HAP-1 (cell line): ENCODE results near the gene FIGNL2.
"Not testable (repeated sequence)": the region's sequence is repeated elsewhere in the genome, so short reads cannot be mapped to it uniquely, and the experiment has no call there.

Source experiments
- DNase-seq, 2 experiments: peaks; one replicate each; pipeline ENCODE4 v3.0.0-alpha.2; 2016 to 2020; ENCODE audit warnings: low spot score in 2 of 2
- H3K27me3 ChIP-seq: fragments of 250-450 bp; sonication (Bioruptor Pico); 2 replicates; pipeline ENCODE4 v1.5.1; 2020; ENCODE audit warnings: low read depth, mild to moderate bottlenecking, moderate library complexity
- H3K36me3 ChIP-seq: fragments of 250-450 bp; sonication (Bioruptor Pico); replicated peaks from 2 replicates; pipeline ENCODE4 v1.5.1; 2020; ENCODE audit warnings: mild to moderate bottlenecking
- H3K4me1 ChIP-seq: fragments of 250-450 bp; sonication (Bioruptor Pico); 2 replicates; pipeline ENCODE4 v1.5.1; 2020; ENCODE audit warnings: mild to moderate bottlenecking
- H3K4me3 ChIP-seq: fragments of 250-450 bp; sonication (Bioruptor Pico); 2 replicates; pipeline ENCODE4 v1.5.1; 2020; ENCODE audit warnings: mild to moderate bottlenecking, moderate library complexity
- H3K9me3 ChIP-seq: fragments of 250-450 bp; sonication (Bioruptor Pico); 2 replicates; pipeline ENCODE4 v1.5.1; 2020; ENCODE audit warnings: mild to moderate bottlenecking, moderate library complexity
- in situ Hi-C: fragments of 300-500 bp; cut with MboI; formaldehyde crosslinking; loops from 3 replicates; pipeline ENCODE4 v1.14.3; 2020; ENCODE audit warnings: low sequenced_read_pairs, inconsistent platforms, mixed read lengths

FIGNL2 gene

DNA sequence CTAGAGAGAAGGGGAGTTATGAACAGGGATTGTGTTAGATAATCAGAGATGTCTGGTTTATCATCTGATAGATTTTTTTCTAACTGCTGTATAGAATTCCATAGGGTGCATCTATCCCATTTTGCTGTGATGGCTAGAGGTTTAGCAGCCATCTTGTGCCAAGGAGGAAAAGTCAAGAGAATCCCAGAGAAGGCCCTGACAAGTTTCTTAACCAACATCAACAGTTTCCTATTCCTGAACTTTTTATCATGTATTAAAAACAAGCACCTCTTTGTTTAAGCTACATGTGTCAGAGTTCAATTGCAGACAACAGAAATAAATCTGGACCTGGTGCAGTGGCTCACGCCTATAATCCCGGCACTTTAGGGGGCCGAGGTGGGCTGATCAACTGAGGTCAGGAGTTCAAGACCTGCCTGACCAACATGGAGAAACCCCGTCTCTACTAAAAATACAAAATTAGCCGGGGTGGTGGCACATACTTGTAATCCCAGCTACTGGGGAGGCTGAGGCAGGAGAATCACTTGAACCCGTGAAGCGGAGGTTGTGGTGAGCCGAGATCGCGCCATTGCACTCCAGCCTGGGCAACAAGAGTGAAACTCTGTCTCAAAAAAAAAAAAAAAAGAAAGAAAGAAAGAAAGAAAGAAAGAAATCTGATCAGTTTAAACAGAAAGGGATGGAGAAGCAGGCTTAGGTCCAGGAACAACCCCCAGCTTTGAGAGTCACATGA is 36.9 kb upstream of the FIGNL2 start:
- H3K27me3 ChIP-seq, in situ Hi-C loops, DNase-seq, H3K4me1 ChIP-seq, H3K9me3 ChIP-seq, H3K4me3 ChIP-seq, H3K36me3 ChIP-seq: not testable (repeated sequence)

DNA sequence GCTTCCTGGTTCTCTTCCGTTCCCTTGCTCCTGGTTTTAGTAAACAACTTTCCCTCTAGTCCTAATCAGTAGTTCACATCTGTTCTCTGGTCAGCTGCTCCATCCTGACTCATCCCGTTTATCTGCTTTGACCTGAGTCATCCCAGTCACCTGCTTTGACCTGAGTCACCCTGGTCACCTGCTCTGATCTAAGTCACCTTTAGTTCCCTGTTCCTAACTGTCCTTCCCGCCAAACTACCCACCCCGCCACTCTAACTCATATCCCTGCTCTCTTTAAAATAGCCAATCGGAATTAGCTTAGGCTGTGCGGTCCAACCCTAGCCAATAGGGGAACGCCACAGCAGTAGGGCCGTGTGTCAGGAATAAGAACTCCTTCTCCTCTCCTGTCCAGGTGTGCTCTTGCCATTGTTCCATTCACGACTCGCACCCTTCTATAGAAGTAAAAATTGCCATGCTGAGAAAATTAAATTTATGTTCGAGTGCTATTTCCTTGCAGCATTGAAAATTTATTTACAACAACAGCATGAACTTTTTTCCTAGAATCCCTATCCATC is 36.2 kb upstream of the FIGNL2 start:
- in situ Hi-C loops, result no loop called here
- peaks cover 5% of the 10 kb centered on the region for H3K9me3 ChIP-seq
- H3K4me3 ChIP-seq, result no peak overlapping the region
- H3K4me1 ChIP-seq, result no peaks in the 10 kb centered on the region
- peaks cover 2% of the 10 kb centered on the region; the same call in 1 of the 2 replicates for H3K27me3 ChIP-seq
- H3K36me3 ChIP-seq, result no peaks in the 10 kb centered on the region
- no peak for DNase-seq

DNA sequence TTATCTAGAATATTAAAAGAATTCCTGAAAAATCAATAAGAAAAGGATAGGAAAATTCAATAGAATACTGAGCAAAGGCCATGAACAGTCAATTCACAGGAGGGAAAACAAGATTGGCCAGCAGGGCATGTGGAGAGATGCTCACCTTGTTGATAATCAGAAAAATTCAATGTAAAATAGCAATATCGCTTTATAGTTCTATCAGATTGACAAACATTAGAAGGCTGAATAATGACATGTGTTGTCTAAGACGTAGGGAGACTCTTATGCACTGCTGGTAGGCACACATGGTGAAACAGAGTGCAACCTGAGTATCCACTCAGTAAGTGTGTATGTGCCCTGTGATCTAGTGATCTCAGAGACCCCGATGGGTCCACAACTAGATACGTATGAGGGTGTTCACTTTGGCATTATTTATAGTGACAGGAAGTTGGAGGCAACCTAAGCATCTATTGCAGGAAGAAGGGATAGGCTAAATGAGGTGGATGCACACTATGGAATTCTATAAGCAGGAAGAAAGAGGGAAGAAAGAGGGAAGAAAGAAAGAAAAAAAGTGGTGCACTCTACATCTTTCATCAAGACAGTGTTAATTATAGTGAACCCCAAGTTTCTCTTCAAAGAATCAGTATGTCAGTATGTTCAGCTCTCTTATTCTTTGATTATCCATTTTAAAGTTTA is 35.6 kb upstream of the FIGNL2 start:
- peaks cover 2% of the 10 kb centered on the region; the same call in 1 of the 2 replicates for H3K27me3 ChIP-seq
- H3K4me1 ChIP-seq, result no peaks in the 10 kb centered on the region
- in situ Hi-C loops, result no loop called here
- H3K4me3 ChIP-seq, result no peak overlapping the region
- DNase-seq, result no peak
- H3K9me3 ChIP-seq, result peaks cover 5% of the 10 kb centered on the region
- no peaks in the 10 kb centered on the region for H3K36me3 ChIP-seq

DNA sequence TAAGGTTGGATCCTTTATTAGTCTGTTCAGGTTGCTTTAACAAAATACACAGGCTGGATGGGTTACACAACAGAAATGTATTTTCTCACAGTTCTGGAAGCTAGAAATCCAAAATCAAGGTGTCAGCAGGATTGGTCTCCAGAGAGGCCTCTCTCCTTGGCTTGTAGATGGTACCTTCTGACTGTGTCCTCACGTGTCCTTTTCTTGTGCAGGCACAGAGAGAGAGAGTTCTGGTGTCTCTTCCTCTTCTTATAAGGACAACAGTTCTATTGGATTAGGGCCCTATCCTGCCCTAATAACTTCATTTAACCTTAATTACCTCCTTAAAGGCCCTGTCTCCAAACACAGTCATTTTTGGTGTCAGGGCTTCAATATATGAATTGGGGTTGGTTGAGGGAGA is 34.8 kb upstream of the FIGNL2 start:
- DNase-seq, result no peak
- Histone ChIP-seq H3K9me3 (peaks cover 5% of the 10 kb centered on the region), H3K36me3 (no peaks in the 10 kb centered on the region), H3K27me3 (peaks cover 2% of the 10 kb centered on the region; the same call in 1 of the 2 replicates), H3K4me1 (no peaks in the 10 kb centered on the region), H3K4me3 (no peak overlapping the region)
- in situ Hi-C loops, result no loop called here

DNA sequence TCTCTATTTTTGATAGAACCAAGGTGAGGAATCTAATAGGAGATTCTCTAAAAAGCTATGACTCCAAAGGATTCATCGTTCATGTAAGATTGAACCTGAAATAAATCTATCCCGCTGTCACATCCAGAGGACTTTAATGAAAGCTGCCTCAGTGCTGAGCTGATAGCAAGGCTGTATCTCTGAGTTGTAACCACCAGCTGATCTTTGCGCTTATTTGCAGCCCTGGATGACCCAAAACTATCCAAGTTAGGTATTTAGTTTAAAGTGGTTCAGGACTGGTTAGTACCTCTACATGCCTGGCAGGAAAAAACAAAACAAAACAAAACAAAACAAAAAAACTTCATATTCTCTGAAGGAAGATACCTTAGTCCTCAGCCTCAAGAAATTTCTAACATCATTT is 30.6 kb upstream of the FIGNL2 start:
- peaks cover 2% of the 10 kb centered on the region; the same call in 1 of the 2 replicates for H3K27me3 ChIP-seq
- no peak for DNase-seq
- H3K4me3 ChIP-seq, result no peak overlapping the region
- no peaks in the 10 kb centered on the region for H3K9me3 ChIP-seq
- in situ Hi-C loops, result no loop called here
- peaks cover 13% of the 10 kb centered on the region for H3K4me1 ChIP-seq
- H3K36me3 ChIP-seq, result no peaks in the 10 kb centered on the region

DNA sequence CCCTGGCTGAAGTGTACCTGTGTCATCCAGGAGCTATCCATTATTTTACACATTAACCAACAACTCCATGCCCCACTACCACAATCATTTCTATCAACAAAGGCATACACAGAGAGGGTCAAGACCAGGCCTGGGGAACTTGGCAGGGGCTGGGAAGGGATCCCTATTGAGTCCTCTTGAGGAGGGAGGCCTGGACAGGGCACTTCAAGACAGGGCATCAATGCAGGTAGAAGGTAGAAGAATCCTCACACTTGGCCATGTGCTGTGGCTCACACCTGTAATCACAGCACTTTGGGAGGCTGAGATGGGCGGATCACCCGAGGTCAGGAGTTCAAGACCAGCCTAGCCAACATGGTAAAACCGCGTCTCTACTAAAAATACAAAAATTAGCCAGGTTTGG is 26.0 kb upstream of the FIGNL2 start:
- H3K4me3 ChIP-seq, result no peak overlapping the region
- peaks cover 34% of the 10 kb centered on the region for H3K4me1 ChIP-seq
- no peaks in the 10 kb centered on the region for H3K27me3 ChIP-seq
- H3K36me3 ChIP-seq, result no peaks in the 10 kb centered on the region
- H3K9me3 ChIP-seq, result no peaks in the 10 kb centered on the region
- DNase-seq, result no peak
- in situ Hi-C loops, result no loop called here

DNA sequence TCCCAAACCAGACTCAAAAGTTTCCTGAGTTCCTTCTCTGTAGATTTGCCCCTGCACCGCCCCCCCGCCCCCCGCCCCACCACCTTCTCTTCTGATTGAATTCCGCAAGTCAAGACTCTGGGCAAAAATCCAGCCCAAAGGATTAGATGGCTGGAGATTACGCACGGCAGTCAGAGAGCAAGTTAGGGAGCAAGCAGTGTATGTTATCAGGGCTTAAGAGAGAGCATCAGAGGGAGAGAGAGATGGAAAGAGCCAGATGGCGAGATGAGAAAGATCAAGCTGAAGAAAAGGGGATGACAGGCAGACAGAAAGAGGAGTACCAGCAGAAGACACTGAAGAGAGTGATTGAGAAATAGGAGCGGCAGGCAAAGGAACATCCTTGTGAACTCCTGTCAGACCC is 25.5 kb upstream of the FIGNL2 start:
- H3K27me3 ChIP-seq, result no peaks in the 10 kb centered on the region
- H3K9me3 ChIP-seq, result no peaks in the 10 kb centered on the region
- in situ Hi-C loops, result no loop called here
- H3K4me3 ChIP-seq, result no peak overlapping the region
- DNase-seq, result peak; percentile 73 to 78
- H3K36me3 ChIP-seq, result no peaks in the 10 kb centered on the region
- H3K4me1 ChIP-seq, result peaks cover 39% of the 10 kb centered on the region

DNA sequence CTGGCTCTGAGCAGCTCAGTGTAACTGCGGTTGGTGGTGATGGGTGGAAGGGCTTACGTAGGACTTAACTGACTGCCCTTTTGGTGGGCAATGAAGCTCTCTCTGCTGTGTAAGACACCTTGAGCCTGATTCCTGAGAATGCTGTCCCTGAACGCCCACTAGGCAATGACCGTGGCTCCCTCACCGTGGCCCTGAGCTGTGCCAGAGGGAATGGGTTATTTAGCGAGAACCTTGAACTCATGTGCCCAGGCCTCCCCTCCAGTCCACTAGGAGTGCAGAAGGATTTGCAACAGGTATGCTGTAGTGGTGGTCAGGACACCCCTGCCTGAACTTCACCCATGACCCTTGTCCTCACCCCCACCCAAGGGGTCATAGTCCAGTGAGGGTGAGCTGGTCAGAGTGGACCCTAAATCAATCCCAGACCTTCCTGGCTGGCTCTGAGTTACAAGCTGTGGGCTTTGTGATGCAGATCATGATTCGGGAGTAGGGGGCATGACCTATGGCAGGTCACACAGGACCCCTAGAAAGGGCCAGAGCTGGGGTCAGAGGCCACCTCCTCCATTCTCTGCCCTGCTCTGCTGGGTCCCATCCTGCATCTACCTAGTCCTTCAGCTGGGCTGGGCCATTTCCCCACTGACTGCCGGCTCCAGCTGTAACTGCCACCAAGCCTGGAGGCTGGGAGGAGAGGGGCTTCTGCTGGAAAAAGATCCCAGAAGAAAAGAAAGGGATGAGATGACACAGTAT is 24.9 kb upstream of the FIGNL2 start:
- in situ Hi-C loops, result no loop called here
- no peaks in the 10 kb centered on the region for H3K27me3 ChIP-seq
- no peak for DNase-seq

DNA sequence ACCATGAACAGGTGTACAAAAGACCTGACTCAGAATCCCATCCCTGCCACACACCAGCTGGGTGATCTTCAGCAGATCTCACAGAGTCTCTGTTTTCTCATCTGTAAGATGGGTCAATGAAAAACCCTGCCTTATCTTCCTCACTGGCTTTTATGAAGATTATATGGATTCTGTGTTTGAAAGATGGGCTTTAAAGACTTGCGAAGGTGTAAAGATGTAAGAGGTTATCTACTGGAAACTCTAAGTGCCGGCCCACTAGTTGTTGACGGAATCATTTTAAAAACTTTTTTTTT is 24.1 kb upstream of the FIGNL2 start:
- H3K36me3 ChIP-seq, result no peaks in the 10 kb centered on the region
- in situ Hi-C loops, result no loop called here
- no peak overlapping the region for H3K4me3 ChIP-seq
- DNase-seq, result no peak
- no peaks in the 10 kb centered on the region for H3K27me3 ChIP-seq
- no peaks in the 10 kb centered on the region for H3K9me3 ChIP-seq
- peaks cover 39% of the 10 kb centered on the region for H3K4me1 ChIP-seq

More for the DNA sequence above, 24.9 kb upstream of the FIGNL2 start:
- Histone ChIP-seq H3K36me3 (no peaks in the 10 kb centered on the region), H3K4me1 (peaks cover 42% of the 10 kb centered on the region), H3K9me3 (no peaks in the 10 kb centered on the region), H3K4me3 (no peak overlapping the region)

DNA sequence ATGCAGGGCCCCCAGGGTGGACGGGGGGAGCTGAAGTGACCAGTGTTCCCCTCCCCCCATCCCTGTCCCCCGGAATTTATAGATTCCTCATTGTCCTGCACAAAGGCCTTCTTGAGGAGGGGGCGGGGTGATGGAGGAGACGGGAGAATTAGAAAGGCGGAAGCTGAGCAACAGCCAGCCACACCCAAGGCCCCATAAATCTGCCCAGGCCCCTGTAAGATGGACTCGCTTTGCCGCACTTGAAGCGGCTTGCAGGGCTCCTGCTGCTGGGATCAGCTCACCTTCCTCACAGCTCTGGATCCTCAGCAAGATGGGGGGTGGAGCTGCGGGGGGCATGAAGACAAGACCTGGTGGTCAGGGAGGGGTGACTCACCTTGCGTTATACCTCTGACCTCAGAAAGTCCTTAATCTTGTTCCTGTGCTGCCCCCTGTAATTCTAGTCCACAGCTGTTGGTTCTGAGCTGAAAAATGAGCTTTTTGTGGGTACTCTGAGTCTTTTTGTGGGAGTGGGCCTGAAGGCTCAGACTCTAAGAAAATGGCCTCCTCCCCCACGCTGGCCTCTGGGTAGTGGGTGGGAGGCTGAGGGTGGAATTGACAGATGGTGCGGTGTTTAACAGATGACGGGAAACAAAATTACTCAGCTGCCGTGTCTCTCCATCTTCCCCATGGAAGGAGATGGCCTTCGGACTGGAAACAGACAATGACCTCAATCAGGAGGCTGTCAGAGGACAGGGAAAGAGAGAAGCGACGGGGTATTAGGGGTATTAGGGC is 23.6 kb upstream of the FIGNL2 start:
- in situ Hi-C loops, result no loop called here
- no peaks in the 10 kb centered on the region for H3K9me3 ChIP-seq
- no peaks in the 10 kb centered on the region for H3K36me3 ChIP-seq
- peaks cover 34% of the 10 kb centered on the region for H3K4me1 ChIP-seq
- H3K27me3 ChIP-seq, result no peaks in the 10 kb centered on the region
- peak in 1 of 2 experiments; percentile 53 for DNase-seq
- no peak overlapping the region for H3K4me3 ChIP-seq

DNA sequence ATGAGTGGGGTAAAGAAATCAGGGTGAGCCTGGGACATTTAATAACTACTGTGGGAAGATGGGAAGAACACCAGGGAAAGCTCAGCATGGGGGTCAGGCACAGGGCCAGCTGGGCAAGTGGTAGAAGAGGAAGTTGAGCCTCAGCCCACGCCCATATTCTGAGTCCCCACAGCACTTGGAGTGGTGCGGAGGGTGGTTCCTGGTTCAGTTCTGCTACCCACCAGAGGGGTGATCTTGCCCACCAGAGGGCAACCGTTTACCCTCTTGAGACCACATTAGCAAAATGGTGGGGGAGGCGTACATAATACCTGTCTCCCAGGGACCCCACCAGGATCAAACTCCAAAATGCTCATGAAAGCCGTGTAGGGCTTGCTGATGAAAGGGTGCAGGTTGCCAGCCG is 22.6 kb upstream of the FIGNL2 start:
- in situ Hi-C loops, result no loop called here
- Histone ChIP-seq H3K9me3 (no peaks in the 10 kb centered on the region), H3K36me3 (no peaks in the 10 kb centered on the region), H3K27me3 (no peaks in the 10 kb centered on the region), H3K4me1 (peaks cover 34% of the 10 kb centered on the region), H3K4me3 (no peak overlapping the region)
- no peak for DNase-seq

DNA sequence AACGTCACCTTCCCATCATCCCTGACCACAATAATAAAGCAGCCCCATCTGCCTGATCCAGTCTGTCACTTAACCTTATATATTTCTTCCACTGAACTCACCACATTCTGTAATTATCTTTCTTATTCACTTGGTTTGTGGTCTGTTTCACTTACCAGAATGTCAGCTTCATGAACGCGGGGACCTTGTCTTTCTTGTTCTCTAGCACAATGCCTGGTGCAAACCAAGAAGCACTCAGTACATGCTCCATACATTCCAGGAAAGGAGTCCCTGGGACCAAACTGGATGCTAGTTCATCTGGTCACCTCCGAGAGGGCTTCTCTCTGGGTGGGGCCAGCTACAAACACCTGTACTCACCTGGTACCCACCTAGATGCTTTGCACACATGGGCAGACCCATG is 22.0 kb upstream of the FIGNL2 start:
- Histone ChIP-seq H3K4me1 (peaks cover 34% of the 10 kb centered on the region), H3K4me3 (no peak overlapping the region), H3K27me3 (no peaks in the 10 kb centered on the region), H3K9me3 (no peaks in the 10 kb centered on the region), H3K36me3 (no peaks in the 10 kb centered on the region)
- in situ Hi-C loops, result no loop called here
- no peak for DNase-seq

DNA sequence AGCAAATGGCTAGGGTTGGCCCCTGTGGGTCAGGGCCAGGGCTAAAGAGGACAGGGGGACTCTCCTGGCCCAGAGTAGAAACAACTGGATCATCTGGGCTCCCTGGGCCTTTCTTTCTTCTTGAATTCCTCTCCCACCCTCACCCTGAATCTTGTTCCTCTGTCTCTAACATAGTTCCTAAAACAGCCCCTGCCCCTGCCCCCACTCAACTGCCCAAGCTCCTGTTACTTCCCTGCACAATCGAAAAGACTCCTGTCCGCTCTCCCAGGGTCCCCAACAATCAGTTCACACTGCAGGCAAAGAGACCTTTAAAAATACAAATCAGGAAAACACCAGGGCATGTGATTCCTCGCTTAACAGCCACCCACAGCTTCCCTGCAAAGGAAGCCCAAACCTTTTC is 21.4 kb upstream of the FIGNL2 start:
- no peak for DNase-seq
- Histone ChIP-seq H3K36me3 (no peaks in the 10 kb centered on the region), H3K4me3 (no peak overlapping the region), H3K4me1 (peaks cover 39% of the 10 kb centered on the region), H3K9me3 (no peaks in the 10 kb centered on the region), H3K27me3 (no peaks in the 10 kb centered on the region)
- in situ Hi-C loops, result no loop called here
